Small intestine (tissue), 7 donors: ENCODE results near the gene GADD45B. TPM values are rescaled to one million over a fixed set of nuclear protein-coding genes. Genes with fewer than 3 reads are reported as not detected.
"Not testable (repeated sequence)": the region's sequence is repeated elsewhere in the genome, so short reads cannot be mapped to it uniquely, and the experiment has no call there.

Experiments used
- DNase-seq, 2 donors: peaks; one replicate each; pipeline versions ENCODE4 v3.0.0 to v3.0.0-alpha.2; 2013
- FAIRE-seq: peaks from 2 replicates; lab custom pipeline; 2012; peaks lifted over from hg19 to GRCh38; lab: Jason Lieb, UNC
- H3K27ac ChIP-seq, 3 donors: one replicate each; pipeline ENCODE4 v1.5.1; 2013; ENCODE audit warnings: low read length in 2 of 3, mild to moderate bottlenecking in 2 of 3, control low read depth in 1 of 3, inconsistent platforms in 1 of 3, low read depth in 1 of 3, moderate library complexity in 1 of 3
- H3K27me3 ChIP-seq, 3 donors: one replicate each; pipeline ENCODE4 v1.6.1; 2013; ENCODE audit warnings: low read length in 3 of 3, inconsistent platforms in 1 of 3; ENCODE audit not compliant: control insufficient read depth in 3 of 3, insufficient read depth in 3 of 3
- H3K36me3 ChIP-seq, 3 donors: one replicate each; pipeline ENCODE4 v1.6.1; 2013; ENCODE audit warnings: low read length in 3 of 3, inconsistent platforms in 1 of 3, low read depth in 1 of 3, mild to moderate bottlenecking in 1 of 3, moderate library complexity in 1 of 3; ENCODE audit not compliant: control insufficient read depth in 3 of 3, insufficient read depth in 2 of 3
- H3K4me1 ChIP-seq, 3 donors: one replicate each; pipeline ENCODE4 v1.6.1; 2013; ENCODE audit warnings: low read length in 2 of 3, inconsistent platforms in 1 of 3, low read depth in 1 of 3, mild to moderate bottlenecking in 1 of 3, moderate library complexity in 1 of 3; ENCODE audit not compliant: control insufficient read depth in 3 of 3, insufficient read depth in 2 of 3
- H3K4me3 ChIP-seq, 3 donors: one replicate each; pipeline ENCODE4 v1.5.1; 2013; ENCODE audit warnings: low read length in 3 of 3, control low read depth in 1 of 3, inconsistent platforms in 1 of 3, low read depth in 1 of 3, mild to moderate bottlenecking in 1 of 3, moderate library complexity in 1 of 3
- H3K9me3 ChIP-seq, 2 donors: one replicate each; pipeline ENCODE4 v1.6.1; 2013; ENCODE audit warnings: low read depth in 1 of 2, low read length in 1 of 2; ENCODE audit not compliant: control insufficient read depth in 2 of 2, insufficient read depth in 1 of 2
- WGBS, 3 donors: extraction: QIAGEN DNeasy Blood & Tissue Kit; methylation state at CpG; one replicate each; pipeline ENCODE4 v1.1.7; 2013; 5-methylcytosine and 5-hydroxymethylcytosine counted together
- polyA plus RNA-seq, 4 donors: library from polyadenylated mRNA; stranded (reverse) in 3 of 4; unstranded in 1 of 4; fragments of 200-250 nt in 3 of 4; fragments of 120-200 nt in 1 of 4; gene quantifications; one replicate each; pipeline versions ENCODE4 v1.2.1 to v1.2.3, GENCODE V29; 2013
- donor health status: healthy with polysubstance abuse.
- donor health status: control.
- donor health status: control.
- donor health status: Bipolar disorder and iron deficiency.
- donor health status: healthy.

Gene GADD45B
- polyA plus RNA-seq, 4 donors, result 12.1 to 40.4 (median 15.1) TPM

DNA sequence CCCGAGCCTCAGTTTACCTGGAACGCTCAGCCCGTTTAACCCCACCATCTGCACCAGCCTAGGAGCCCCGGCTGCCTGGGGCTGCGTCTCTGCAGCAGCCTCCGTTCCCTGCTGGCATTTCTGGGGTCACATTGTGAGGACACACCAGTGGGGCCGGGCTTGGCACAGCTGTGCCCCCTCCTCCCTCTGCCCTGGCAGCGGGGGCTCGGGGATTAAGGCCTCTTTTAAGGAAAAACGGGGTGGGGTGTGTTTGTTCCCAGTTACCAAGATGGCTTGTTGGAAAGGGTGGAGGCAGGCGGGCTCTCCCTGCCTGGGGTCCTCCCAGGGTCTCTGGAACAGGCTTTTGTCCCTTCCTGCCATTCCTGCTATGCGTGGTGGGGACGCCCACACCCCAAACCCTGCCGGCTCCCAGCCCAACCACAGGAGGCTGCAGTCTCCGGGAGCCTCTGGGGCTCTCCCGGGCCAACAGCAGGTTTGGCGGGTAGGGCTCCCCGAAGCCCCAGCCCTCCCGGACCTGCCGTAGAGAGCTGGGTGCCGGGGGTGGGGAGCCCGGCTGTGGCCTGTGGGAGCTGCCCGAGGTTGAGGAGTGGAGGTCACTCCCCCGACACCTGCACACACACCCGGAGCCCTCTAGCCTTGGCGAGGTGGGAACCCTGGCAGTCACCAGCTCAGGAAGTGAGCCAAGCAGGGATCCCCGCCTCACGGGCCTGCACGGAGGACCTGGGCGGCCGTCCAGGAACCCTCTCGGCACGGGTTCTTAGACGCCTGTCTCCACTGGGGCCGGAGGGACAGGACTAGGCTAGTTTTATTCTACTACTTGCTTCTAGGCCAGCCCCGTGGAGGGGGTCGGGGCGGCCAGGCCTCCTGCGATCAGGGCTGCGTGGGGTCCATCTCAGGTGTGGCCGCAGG, 36.9 kb downstream of the GADD45B start:
- FAIRE-seq, result no peak
- Histone ChIP-seq H3K4me3 (no peak overlapping the region), H3K27me3 (no peaks in the 10 kb centered on the region), H3K36me3 (no peaks in the 10 kb centered on the region), H3K27ac (no peak overlapping the region), H3K4me1 (no peaks in the 10 kb centered on the region), H3K9me3 (peaks cover 0 to 2% of the 10 kb centered on the region in 2 donors)
- 53 to 78% (median 61%) methylated on average over 35 to 41 of the region's 41 CpGs for WGBS, 3 donors
- no peak for DNase-seq

GRCh38 chr19:2514981-2515518, 39.1 kb downstream of the GADD45B start:
- Histone ChIP-seq H3K27ac (no peak overlapping the region), H3K4me1 (no peaks in the 10 kb centered on the region), H3K36me3 (no peaks in the 10 kb centered on the region), H3K9me3 (no peaks in the 10 kb centered on the region), H3K27me3 (peaks cover 0 to 3% (median 0%) of the 10 kb centered on the region in 3 donors), H3K4me3 (no peak overlapping the region)
- FAIRE-seq (no peak), DNase-seq (no peak)
- WGBS, 3 donors, result 85 to 93% (median 93%) methylated on average over 16 of the region's 16 CpGs

DNA sequence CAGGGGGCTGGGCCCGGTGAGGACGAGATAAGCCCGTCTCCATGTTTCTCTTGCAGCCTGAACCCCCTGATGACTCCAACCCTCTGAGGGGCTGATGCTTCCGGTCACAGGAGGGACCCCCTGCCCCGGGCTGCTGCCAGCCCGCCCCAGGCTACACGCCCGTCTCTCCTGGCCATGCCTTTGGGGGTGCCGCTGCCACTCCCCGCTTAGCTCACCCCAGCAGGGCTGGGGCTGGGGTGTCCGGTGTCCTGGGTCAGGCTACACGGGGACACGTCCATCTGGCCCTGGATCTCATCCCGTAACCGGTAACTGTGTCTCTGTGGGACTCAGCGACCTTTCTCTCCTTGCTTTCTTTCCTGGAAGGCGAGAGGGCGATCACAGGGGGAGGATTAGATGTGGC, 40.8 kb downstream of the GADD45B start:
- FAIRE-seq (no peak), DNase-seq (no peak)
- H3K4me3 ChIP-seq, result no peak overlapping the region
- H3K27ac ChIP-seq, result no peak overlapping the region
- H3K4me1 ChIP-seq, result no peaks in the 10 kb centered on the region
- peaks cover 0 to 3% (median 0%) of the 10 kb centered on the region in 3 donors for H3K27me3 ChIP-seq
- H3K36me3 ChIP-seq, result no peaks in the 10 kb centered on the region
- no peaks in the 10 kb centered on the region for H3K9me3 ChIP-seq
- 50 to 77% (median 72%) methylated on average over 14 to 18 of the region's 18 CpGs for WGBS, 3 donors

DNA sequence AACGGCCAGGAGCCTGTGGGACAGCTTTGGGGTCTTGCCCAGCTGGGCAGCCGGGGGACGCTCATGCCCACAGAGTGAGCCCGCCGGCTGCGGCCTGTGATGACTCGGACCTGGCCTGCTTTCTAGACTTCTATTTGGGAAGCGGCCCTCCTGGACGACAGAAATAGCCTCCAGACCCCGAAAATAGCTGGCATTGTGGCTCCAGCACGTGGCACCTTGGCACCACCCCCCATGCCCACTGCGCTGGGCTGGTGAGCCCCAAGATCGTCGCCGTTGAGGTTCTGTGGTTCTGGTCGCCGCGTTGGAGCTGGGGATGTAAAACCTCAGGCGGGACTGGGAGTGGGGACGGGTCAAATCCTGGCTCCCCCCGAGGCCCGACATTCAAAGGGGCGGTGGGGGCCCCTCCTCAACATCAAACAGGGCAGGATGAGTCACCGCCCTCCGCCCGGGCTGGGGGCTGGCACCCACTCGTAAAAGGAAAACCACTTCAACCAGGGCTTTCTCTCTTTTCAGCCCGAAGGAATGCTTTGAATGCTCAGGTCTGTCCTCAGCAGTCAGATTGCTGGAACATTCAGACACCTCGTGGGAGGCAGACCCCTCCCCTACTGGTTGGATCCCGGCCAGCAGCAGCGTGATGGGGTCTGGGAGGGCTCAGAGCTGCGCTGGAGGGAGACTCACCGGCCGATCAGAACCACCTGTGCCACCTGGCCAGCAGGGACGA, 42.1 kb downstream of the GADD45B start:
- Histone ChIP-seq H3K27ac (no peak overlapping the region), H3K9me3 (no peaks in the 10 kb centered on the region), H3K27me3 (peaks cover 0 to 3% (median 0%) of the 10 kb centered on the region in 3 donors), H3K4me1 (no peaks in the 10 kb centered on the region), H3K4me3 (no peak overlapping the region), H3K36me3 (no peaks in the 10 kb centered on the region)
- 54 to 70% (median 55%) methylated on average over 32 to 35 of the region's 35 CpGs for WGBS, 3 donors
- no peak for FAIRE-seq
- no peak for DNase-seq

DNA sequence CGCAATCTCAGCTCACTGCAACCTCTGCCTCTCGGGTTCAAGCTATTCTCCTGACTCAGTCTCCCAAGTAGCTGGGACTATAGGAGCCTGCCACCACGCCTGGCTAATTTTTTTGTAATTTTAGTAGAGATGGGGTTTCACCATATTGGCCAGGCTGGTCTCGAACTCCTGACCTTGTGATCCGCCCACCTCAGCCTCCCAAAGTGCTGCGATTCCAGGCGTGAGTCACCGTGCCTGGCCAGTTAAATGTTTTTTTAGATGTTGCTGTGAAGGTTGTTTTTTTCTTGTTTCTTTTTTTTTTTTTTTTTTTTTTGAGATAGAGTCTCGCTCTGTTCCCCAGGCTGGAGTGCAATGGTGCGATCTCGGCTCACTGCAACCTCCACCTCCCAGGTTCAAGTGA, 42.9 kb downstream of the GADD45B start:
- not testable (repeated sequence) for FAIRE-seq

GRCh38 chr19:2519482-2519881, 43.6 kb downstream of the GADD45B start:
- no peak overlapping the region for H3K27ac ChIP-seq
- DNase-seq (no peak), FAIRE-seq (no peak)
- H3K9me3 ChIP-seq, result no peaks in the 10 kb centered on the region
- no peaks in the 10 kb centered on the region for H3K4me1 ChIP-seq
- H3K27me3 ChIP-seq, result peaks cover 0 to 3% (median 0%) of the 10 kb centered on the region in 3 donors
- H3K36me3 ChIP-seq, result no peaks in the 10 kb centered on the region
- 81 to 94% (median 83%) methylated on average over 6 of the region's 6 CpGs for WGBS, 3 donors
- no peak overlapping the region for H3K4me3 ChIP-seq

More for the DNA sequence above, 42.9 kb downstream of the GADD45B start:
- not testable (repeated sequence) for H3K9me3 ChIP-seq, H3K36me3 ChIP-seq, H3K4me3 ChIP-seq, H3K27ac ChIP-seq, H3K27me3 ChIP-seq, DNase-seq, H3K4me1 ChIP-seq
- 78 to 86% (median 80%) methylated on average over 10 to 11 of the region's 11 CpGs for WGBS, 3 donors

- Histone ChIP-seq H3K36me3 (no peaks in the 10 kb centered on the region), H3K27me3 (peaks cover 0 to 3% (median 0%) of the 10 kb centered on the region in 3 donors), H3K4me3 (no peak overlapping the region), H3K9me3 (no peaks in the 10 kb centered on the region), H3K27ac (no peak overlapping the region), H3K4me1 (peaks cover 0 to 3% (median 0%) of the 10 kb centered on the region in 3 donors)
- WGBS, 3 donors, result 66 to 69% (median 69%) methylated on average over 20 of the region's 20 CpGs
- FAIRE-seq (no peak), DNase-seq (no peak)
These were observed 47.8 kb downstream of the GADD45B start for GRCh38 chr19:2523630-2524311.

- Histone ChIP-seq H3K36me3 (no peaks in the 10 kb centered on the region), H3K9me3 (no peaks in the 10 kb centered on the region), H3K27ac (no peak overlapping the region), H3K27me3 (peaks cover 0 to 3% (median 0%) of the 10 kb centered on the region in 3 donors), H3K4me1 (peaks cover 0 to 5% (median 0%) of the 10 kb centered on the region in 3 donors), H3K4me3 (no peak overlapping the region)
- DNase-seq, result no peak
- 87 to 91% (median 90%) methylated on average over 16 of the region's 16 CpGs for WGBS, 3 donors
- FAIRE-seq, result no peak
These were observed 48.5 kb downstream of the GADD45B start for GRCh38 chr19:2524361-2524839.
